Ishikawa (cell line): ENCODE measurements around the gene TNNC1.

Experiments used
- CEBPB ChIP-seq: IDR thresholded peaks from 2 replicates; pipeline ENCODE4 v1.6.1; 2012
- CREB1 ChIP-seq: IDR thresholded peaks from 2 replicates; pipeline ENCODE4 v1.6.1; 2012; ENCODE audit warnings: low read depth
- EGR1 ChIP-seq: IDR thresholded peaks from 2 replicates; pipeline ENCODE4 v1.6.1; 2012
- EP300 ChIP-seq: IDR thresholded peaks from 2 replicates; pipeline ENCODE4 v1.6.1; 2012; ENCODE audit warnings: borderline replicate concordance
- FOXM1 ChIP-seq: IDR thresholded peaks from 2 replicates; pipeline ENCODE4 v1.6.1; 2012; ENCODE audit warnings: low read depth, borderline replicate concordance
- MAX ChIP-seq: IDR thresholded peaks from 2 replicates; pipeline ENCODE4 v1.6.1; 2012
- NFIC ChIP-seq: IDR thresholded peaks from 2 replicates; pipeline ENCODE4 v1.6.1; 2012
- RAD21 ChIP-seq: IDR thresholded peaks from 2 replicates; pipeline ENCODE4 v1.6.1; 2012; ENCODE audit warnings: low read depth
- REST ChIP-seq: IDR thresholded peaks from 2 replicates; pipeline ENCODE4 v1.6.1; 2012; ENCODE audit warnings: low read depth, mild to moderate bottlenecking
- TAF1 ChIP-seq: IDR thresholded peaks from 2 replicates; pipeline ENCODE4 v1.6.1; 2012; ENCODE audit warnings: low read depth, mild to moderate bottlenecking
- TCF12 ChIP-seq: IDR thresholded peaks from 2 replicates; pipeline ENCODE4 v1.6.1; 2012; ENCODE audit warnings: low read depth
- TEAD4 ChIP-seq: IDR thresholded peaks from 2 replicates; pipeline ENCODE4 v1.6.1; 2012
- YY1 ChIP-seq: IDR thresholded peaks from 2 replicates; pipeline ENCODE4 v1.6.1; 2012; ENCODE audit warnings: low read depth
- ZBTB7A ChIP-seq: IDR thresholded peaks from 2 replicates; pipeline ENCODE4 v1.6.1; 2012; ENCODE audit warnings: low read depth
- TF ChIP-seq, protein P1 (sequence below): IDR thresholded peaks from 2 replicates; pipeline ENCODE4 v1.6.1; 2012

Gene TNNC1

DNA sequence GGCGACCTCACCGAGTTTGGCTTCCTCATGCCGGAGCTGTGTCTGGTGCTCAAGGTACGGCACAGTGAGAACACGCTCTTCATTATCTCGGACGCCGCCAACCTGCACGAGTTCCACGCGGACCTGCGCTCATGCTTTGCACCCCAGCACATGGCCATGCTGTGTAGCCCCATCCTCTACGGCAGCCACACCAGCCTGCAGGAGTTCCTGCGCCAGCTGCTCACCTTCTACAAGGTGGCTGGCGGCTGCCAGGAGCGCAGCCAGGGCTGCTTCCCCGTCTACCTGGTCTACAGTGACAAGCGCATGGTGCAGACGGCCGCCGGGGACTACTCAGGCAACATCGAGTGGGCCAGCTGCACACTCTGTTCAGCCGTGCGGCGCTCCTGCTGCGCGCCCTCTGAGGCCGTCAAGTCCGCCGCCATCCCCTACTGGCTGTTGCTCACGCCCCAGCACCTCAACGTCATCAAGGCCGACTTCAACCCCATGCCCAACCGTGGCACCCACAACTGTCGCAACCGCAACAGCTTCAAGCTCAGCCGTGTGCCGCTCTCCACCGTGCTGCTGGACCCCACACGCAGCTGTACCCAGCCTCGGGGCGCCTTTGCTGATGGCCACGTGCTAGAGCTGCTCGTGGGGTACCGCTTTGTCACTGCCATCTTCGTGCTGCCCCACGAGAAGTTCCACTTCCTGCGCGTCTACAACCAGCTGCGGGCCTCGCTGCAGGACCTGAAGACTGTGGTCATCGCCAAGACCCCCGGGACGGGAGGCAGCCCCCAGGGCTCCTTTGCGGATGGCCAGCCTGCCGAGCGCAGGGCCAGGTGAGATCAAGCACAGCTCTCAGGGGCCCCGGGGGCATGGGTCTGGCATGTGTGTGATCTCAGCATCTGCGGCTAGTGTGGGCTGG lies 34.2 kb upstream of the TNNC1 start:
- TF ChIP-seq TEAD4 (no peak), MAX (no peak), CEBPB (no peak), YY1 (no peak), TAF1 (no peak), CREB1 (no peak), EGR1 (no peak), FOXM1 (no peak)

DNA sequence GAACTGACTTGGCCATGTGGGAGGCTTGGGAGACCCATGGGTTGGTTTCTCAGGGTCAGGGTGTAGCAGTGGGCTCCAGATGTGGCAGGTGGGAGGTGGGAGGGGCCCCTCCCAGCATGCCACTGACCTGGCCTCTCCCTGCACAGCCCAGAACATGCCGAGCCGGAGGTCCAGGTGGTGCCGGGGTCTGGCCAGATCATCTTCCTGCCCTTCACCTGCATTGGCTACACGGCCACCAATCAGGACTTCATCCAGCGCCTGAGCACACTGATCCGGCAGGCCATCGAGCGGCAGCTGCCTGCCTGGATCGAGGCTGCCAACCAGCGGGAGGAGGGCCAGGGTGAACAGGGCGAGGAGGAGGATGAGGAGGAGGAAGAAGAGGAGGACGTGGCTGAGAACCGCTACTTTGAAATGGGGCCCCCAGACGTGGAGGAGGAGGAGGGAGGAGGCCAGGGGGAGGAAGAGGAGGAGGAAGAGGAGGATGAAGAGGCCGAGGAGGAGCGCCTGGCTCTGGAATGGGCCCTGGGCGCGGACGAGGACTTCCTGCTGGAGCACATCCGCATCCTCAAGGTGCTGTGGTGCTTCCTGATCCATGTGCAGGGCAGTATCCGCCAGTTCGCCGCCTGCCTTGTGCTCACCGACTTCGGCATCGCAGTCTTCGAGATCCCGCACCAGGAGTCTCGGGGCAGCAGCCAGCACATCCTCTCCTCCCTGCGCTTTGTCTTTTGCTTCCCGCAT lies 33.4 kb upstream of the TNNC1 start:
- TF ChIP-seq ZBTB7A, result no peak
- TF ChIP-seq, protein P1, sequence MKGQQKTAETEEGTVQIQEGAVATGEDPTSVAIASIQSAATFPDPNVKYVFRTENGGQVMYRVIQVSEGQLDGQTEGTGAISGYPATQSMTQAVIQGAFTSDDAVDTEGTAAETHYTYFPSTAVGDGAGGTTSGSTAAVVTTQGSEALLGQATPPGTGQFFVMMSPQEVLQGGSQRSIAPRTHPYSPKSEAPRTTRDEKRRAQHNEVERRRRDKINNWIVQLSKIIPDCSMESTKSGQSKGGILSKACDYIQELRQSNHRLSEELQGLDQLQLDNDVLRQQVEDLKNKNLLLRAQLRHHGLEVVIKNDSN, result no peak
- TF ChIP-seq EGR1, result no peak
- TF ChIP-seq EP300, result no peak
- no peak for TF ChIP-seq MAX
- no peak for TF ChIP-seq TEAD4
- TF ChIP-seq YY1, result no peak
- TF ChIP-seq CREB1, result no peak
- TF ChIP-seq TCF12, result no peak
- no peak for TF ChIP-seq NFIC
- TF ChIP-seq REST, result no peak
- no peak for TF ChIP-seq CEBPB
- TF ChIP-seq FOXM1, result no peak
- no peak for TF ChIP-seq RAD21
- TF ChIP-seq TAF1, result no peak

- no peak for TF ChIP-seq CREB1
- no peak for TF ChIP-seq TCF12
- TF ChIP-seq CEBPB, result no peak
- TF ChIP-seq, protein P1, result no peak
- no peak for TF ChIP-seq TEAD4
- no peak for TF ChIP-seq TAF1
- TF ChIP-seq YY1, result no peak
- TF ChIP-seq EP300, result no peak
- no peak for TF ChIP-seq MAX
- TF ChIP-seq EGR1, result no peak
- TF ChIP-seq NFIC, result no peak
- TF ChIP-seq RAD21, result no peak
- no peak for TF ChIP-seq FOXM1
- TF ChIP-seq REST, result no peak
Observed at GRCh38 chr3:52484680-52485461, 31.0 kb upstream of the TNNC1 start.

DNA sequence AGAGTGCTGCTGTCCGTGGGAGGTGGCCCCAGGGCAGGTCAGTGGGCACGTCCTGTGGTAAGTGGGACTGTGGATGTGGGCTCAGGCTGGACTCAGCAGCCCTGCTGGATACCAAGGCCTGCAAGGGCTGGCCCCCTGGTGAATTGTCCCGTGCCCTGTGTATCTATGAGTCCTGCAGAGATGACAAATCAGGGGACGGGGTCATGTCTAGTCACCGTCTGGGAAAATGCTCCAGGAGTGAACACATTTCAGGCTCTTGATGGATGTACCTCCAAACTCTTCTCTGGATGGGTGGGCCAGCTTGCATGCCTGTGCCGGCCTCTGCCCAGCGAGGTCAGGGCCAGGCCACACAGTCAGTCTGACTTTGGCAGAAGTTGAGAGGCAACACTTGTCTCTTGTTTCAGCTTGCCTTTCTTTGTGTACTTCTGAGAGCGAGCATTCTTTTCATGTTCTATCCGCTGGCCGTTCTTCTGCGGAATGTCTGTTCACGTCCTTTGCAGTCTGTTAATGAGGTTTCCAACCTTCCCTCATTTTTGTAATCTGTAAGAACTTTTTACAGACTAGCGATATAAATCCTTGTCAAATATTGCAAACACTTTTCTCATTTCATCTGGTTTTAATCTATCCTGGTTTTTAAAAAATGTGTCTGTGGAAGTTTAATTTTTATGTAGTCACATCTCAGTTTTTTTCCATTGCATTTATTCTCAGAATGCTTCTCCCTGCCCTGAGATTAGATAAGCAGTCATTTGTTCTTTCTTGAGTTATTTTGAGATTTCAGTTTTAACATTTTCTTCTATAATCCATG lies 29.9 kb upstream of the TNNC1 start:
- TF ChIP-seq, protein P1, result no peak
- no peak for TF ChIP-seq TAF1
- TF ChIP-seq NFIC, result no peak
- no peak for TF ChIP-seq CEBPB
- TF ChIP-seq MAX, result no peak
- no peak for TF ChIP-seq FOXM1
- TF ChIP-seq TEAD4, result no peak
- no peak for TF ChIP-seq CREB1
- no peak for TF ChIP-seq EGR1
- no peak for TF ChIP-seq RAD21
- TF ChIP-seq YY1, result no peak
- no peak for TF ChIP-seq ZBTB7A
- TF ChIP-seq REST, result no peak
- no peak for TF ChIP-seq TCF12
- no peak for TF ChIP-seq EP300
